ENCODE results near the gene NKRF.

DNA sequence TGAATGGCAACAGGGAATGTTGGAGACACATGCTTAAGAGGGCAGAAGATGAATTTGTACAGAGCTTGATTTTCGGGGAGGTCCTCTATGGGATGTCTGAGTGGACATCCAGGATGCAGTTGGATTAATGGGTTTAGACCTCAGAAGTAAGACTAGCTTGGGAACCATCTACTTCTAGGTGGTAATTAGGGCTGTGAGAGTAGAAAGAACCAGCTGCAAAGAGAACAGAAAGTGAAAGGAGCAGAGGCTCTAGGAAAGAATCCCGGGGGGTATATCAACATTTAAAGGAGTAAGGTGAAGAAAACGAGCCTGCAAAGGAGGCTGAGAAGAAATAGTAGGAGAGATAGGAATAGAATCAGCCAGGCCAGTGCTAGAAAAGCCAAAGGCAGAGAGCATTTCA lies 29.0 kb upstream of the NKRF start:
- TF ChIP-seq, protein P1, sequence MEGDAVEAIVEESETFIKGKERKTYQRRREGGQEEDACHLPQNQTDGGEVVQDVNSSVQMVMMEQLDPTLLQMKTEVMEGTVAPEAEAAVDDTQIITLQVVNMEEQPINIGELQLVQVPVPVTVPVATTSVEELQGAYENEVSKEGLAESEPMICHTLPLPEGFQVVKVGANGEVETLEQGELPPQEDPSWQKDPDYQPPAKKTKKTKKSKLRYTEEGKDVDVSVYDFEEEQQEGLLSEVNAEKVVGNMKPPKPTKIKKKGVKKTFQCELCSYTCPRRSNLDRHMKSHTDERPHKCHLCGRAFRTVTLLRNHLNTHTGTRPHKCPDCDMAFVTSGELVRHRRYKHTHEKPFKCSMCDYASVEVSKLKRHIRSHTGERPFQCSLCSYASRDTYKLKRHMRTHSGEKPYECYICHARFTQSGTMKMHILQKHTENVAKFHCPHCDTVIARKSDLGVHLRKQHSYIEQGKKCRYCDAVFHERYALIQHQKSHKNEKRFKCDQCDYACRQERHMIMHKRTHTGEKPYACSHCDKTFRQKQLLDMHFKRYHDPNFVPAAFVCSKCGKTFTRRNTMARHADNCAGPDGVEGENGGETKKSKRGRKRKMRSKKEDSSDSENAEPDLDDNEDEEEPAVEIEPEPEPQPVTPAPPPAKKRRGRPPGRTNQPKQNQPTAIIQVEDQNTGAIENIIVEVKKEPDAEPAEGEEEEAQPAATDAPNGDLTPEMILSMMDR (IDR thresholded peaks at IDR 0.05): no peak
- TF ChIP-seq POLR2A (IDR thresholded peaks at IDR 0.05; ENCODE audit: low read depth): no peak
